Stimulated activated CD4-positive, alpha-beta T cell treated with anti-CD3 and anti-CD28 coated beads, Interleukin-4, amount 100 ng/mL, for 1 hour (primary cell): ENCODE results near the gene HPCAL4.

Experiments used
- DNase-seq: peaks from one replicate; pipeline ENCODE4 v3.0.0-alpha.2; 2020

Gene HPCAL4

GRCh38 chr1:39673215-39673614 lies 18.0 kb downstream of the HPCAL4 start:
- no peak for DNase-seq

GRCh38 chr1:39672551-39672947 lies 18.7 kb downstream of the HPCAL4 start:
- peak; percentile 40 for DNase-seq

GRCh38 chr1:39671793-39672550 lies 19.3 kb downstream of the HPCAL4 start, which contains the start of gene NT5C1A:
Gene NT5C1A (minus strand): TSS chr1:39672107. CDS start chr1:39672038, 69 bp downstream.
- DNase-seq: peak; percentile 35

GRCh38 chr1:39671433-39671792 lies 19.8 kb downstream of the HPCAL4 start:
- DNase-seq: no peak

GRCh38 chr1:39670689-39671088 lies 20.5 kb downstream of the HPCAL4 start:
- DNase-seq: no peak

GRCh38 chr1:39668894-39669293 lies 22.3 kb downstream of the HPCAL4 start:
- no peak for DNase-seq

GRCh38 chr1:39668111-39668510 lies 23.1 kb downstream of the HPCAL4 start:
- DNase-seq: no peak

GRCh38 chr1:39666772-39667171 lies 24.5 kb downstream of the HPCAL4 start:
- no peak for DNase-seq

GRCh38 chr1:39663559-39663958 lies 27.7 kb downstream of the HPCAL4 start:
- DNase-seq: no peak

GRCh38 chr1:39662861-39663260 lies 28.4 kb downstream of the HPCAL4 start:
- DNase-seq: no peak

GRCh38 chr1:39659538-39659937 lies 31.7 kb downstream of the HPCAL4 start:
- no peak for DNase-seq

- no peak for DNase-seq
These were observed 32.1 kb downstream of the HPCAL4 start for GRCh38 chr1:39659110-39659509.

- peak; percentile 69 for DNase-seq
These were observed 33.2 kb downstream of the HPCAL4 start for GRCh38 chr1:39657923-39658485.

GRCh38 chr1:39657402-39657801 lies 33.8 kb downstream of the HPCAL4 start:
- DNase-seq: no peak

GRCh38 chr1:39656391-39656790 lies 34.8 kb downstream of the HPCAL4 start:
- DNase-seq: no peak

- no peak for DNase-seq
These were observed 35.5 kb downstream of the HPCAL4 start for GRCh38 chr1:39655578-39656268.

- no peak for DNase-seq
These were observed 36.9 kb downstream of the HPCAL4 start for GRCh38 chr1:39654291-39654690.

- peak; percentile 72 for DNase-seq
These were observed 37.6 kb downstream of the HPCAL4 start for GRCh38 chr1:39653546-39654031.

- DNase-seq: no peak
These were observed 38.7 kb downstream of the HPCAL4 start for GRCh38 chr1:39652554-39652953.

- no peak for DNase-seq
These were observed 39.1 kb downstream of the HPCAL4 start for GRCh38 chr1:39652105-39652504.

GRCh38 chr1:39650431-39650830 lies 40.8 kb downstream of the HPCAL4 start:
- no peak for DNase-seq

- no peak for DNase-seq
These were observed 41.5 kb downstream of the HPCAL4 start for GRCh38 chr1:39649636-39650185.

GRCh38 chr1:39648496-39648895 lies 42.7 kb downstream of the HPCAL4 start:
- DNase-seq: no peak

GRCh38 chr1:39647247-39647646 lies 44.0 kb downstream of the HPCAL4 start:
- DNase-seq: no peak
